GM12891 (cell line): ENCODE data around the gene RBL2.

Experiments used
- PAX5 ChIP-seq: IDR thresholded peaks from 2 replicates; pipeline ENCODE4 v1.6.1; 2011; ENCODE audit warnings: low read length, moderate library complexity, mild to moderate bottlenecking; ENCODE audit not compliant: insufficient read depth, severe bottlenecking
- POLR2A ChIP-seq: IDR thresholded peaks from 2 replicates; pipeline ENCODE4 v1.6.1; 2011; ENCODE audit warnings: low read depth, low read length, control low read depth
- POLR2AphosphoS5 ChIP-seq: IDR thresholded peaks from 2 replicates; pipeline ENCODE4 v1.6.1; 2011; ENCODE audit warnings: low read depth, low read length, control low read depth
- POU2F2 ChIP-seq: IDR thresholded peaks from 2 replicates; pipeline ENCODE4 v1.6.1; 2011; ENCODE audit warnings: low read depth, mild to moderate bottlenecking, control low read depth, low read length, moderate library complexity
- SPI1 ChIP-seq: IDR thresholded peaks from 2 replicates; pipeline ENCODE4 v1.6.1; 2011; ENCODE audit warnings: low read depth, low read length, control low read depth
- TAF1 ChIP-seq: IDR thresholded peaks from 2 replicates; pipeline ENCODE4 v1.6.1; 2011; ENCODE audit warnings: low read depth, low read length, control low read depth

DNA sequence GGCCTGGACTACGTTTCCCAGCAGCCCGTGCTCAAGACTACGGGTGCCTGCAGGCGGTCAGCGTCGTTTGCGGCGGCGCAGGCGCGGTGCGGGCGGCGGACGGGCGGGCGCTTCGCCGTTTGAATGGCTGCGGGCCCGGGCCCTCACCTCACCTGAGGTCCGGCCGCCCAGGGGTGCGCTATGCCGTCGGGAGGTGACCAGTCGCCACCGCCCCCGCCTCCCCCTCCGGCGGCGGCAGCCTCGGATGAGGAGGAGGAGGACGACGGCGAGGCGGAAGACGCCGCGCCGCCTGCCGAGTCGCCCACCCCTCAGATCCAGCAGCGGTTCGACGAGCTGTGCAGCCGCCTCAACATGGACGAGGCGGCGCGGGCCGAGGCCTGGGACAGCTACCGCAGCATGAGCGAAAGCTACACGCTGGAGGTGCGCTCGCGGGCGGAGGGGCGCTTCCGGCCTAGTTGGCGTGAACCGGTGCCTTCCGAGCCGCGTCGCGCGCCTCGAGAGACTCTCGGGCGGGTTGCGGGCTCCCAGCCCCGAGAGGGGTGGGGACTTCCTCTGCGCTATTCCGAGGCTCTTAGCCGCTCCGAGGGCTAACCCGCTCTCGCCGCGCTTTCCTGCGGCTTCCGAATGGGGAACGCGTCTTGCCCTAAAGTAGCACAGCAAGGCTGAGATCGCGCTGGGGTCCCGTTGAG lies at the start of gene RBL2:
- TF ChIP-seq POLR2A = peak; percentile 23; the same call in 1 of the 2 replicates
- TF ChIP-seq POU2F2 = no peak
- 0 out of 2 replicates have a peak, but pooled peaks have one; percentile 46 for TF ChIP-seq POLR2AphosphoS5
- no peak for TF ChIP-seq PAX5
- TF ChIP-seq TAF1 = no peak
- peak; percentile 69 for TF ChIP-seq SPI1
